KOPT-K1 (cell line): Measurements from ENCODE around the gene TGM2.

Source experiments
- H3K27ac ChIP-seq: fragments of 200-600 bp; sonication (generic); 2 replicates; pipeline ENCODE4 v1.5.1; 2016; ENCODE audit warnings: antibody characterized with exemption, mild to moderate bottlenecking, low read depth, low read length; ENCODE audit not compliant: poor library complexity, severe bottlenecking
- H3K36me3 ChIP-seq: fragments of 200-600 bp; sonication (generic); 2 replicates; pipeline ENCODE4 v1.5.1; 2017; ENCODE audit warnings: antibody characterized with exemption, mild to moderate bottlenecking, low read length, moderate library complexity; ENCODE audit not compliant: insufficient read depth
- H3K9me3 ChIP-seq: fragments of 200-600 bp; sonication (generic); 2 replicates; pipeline ENCODE4 v1.5.1; 2017; ENCODE audit warnings: antibody characterized with exemption, low read length, mild to moderate bottlenecking; ENCODE audit not compliant: insufficient read depth, poor library complexity, severe bottlenecking

Gene TGM2

GRCh38 chr20:38132156-38132909 is 32.7 kb downstream of the TGM2 start:
- Histone ChIP-seq H3K9me3 (no peaks in the 10 kb centered on the region), H3K27ac (no peak overlapping the region), H3K36me3 (no peaks in the 10 kb centered on the region)

GRCh38 chr20:38131588-38132121 is 33.4 kb downstream of the TGM2 start:
- H3K9me3 ChIP-seq, result no peaks in the 10 kb centered on the region
- H3K36me3 ChIP-seq, result no peaks in the 10 kb centered on the region
- no peak overlapping the region for H3K27ac ChIP-seq

DNA sequence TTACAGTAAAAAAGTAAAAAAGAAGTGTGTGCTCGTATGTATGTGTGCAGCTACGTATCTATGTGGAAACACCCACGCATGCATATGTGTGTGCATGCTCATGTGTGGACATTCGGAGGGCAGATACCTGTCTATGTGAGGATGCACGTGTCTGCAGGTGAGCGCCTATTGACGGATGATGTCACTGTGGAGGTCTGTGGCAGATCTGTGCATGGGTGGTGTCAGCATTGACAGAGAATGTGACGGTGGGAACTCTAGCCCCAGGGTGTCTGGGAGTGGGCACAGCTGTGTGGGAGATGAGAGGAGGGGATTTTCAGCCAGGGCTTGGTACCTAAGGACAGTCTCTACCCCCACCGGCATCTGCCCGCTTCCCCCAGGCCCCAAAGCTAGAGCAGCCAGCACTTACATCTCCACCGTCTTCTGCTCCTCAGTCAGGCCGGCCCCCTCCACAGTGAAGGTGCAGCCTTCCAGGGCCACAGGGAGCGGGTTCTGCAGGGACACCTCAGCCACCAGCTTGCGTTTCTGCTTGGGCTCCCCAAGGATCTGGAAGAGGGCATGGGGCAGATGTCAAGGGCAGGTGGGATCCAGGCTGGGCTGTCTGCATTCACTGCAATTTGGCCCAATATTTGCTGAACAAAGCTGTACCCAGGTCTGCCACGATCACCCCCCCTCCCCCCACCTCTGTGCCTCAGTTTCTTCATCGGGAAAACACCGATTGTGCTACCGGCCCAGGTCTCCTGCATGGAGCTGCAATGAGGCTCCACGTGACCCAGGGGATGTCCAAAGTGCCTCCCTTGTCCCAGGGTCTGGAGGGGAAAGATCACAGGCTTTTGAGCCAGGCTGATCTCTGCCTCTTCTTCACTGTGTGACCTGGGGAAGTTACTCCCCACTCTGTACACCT is 34.1 kb downstream of the TGM2 start:
- no peaks in the 10 kb centered on the region for H3K9me3 ChIP-seq
- no peaks in the 10 kb centered on the region for H3K36me3 ChIP-seq
- no peak overlapping the region for H3K27ac ChIP-seq

GRCh38 chr20:38129893-38130609 is 35.0 kb downstream of the TGM2 start:
- H3K27ac ChIP-seq, result no peak overlapping the region
- H3K9me3 ChIP-seq, result no peaks in the 10 kb centered on the region
- H3K36me3 ChIP-seq, result no peaks in the 10 kb centered on the region

DNA sequence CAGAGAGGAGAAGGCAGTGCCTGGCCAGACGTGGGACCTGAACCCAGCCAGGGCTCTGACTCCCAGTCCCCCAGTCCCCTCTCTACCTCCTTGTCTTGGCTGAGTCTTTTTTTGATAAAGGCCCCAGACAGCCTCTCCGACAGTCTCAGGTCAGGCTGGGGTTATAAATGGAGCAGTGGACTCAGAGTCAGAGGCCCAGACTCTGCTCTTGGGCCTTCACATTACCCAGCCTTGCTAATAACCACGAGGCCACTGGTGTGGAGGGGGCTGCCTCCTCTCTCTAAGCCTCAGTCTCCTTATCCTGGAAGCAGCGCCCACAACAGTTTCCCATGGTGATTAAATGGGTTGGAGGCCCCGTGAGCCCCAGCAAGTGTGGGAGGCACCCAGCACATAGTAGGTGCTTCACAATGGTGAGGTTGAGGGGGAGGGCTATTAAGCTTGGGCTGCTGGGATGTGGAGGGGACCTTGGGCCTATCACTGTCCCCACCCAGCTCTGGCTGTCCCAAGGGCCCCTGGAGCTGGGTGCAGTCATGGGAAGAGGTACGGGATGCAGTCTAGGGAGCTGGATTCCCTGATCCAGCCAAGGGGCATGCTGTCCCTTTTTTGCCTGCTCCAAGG is 35.7 kb downstream of the TGM2 start:
- Histone ChIP-seq H3K9me3 (no peaks in the 10 kb centered on the region), H3K36me3 (no peaks in the 10 kb centered on the region), H3K27ac (no peak overlapping the region)

DNA sequence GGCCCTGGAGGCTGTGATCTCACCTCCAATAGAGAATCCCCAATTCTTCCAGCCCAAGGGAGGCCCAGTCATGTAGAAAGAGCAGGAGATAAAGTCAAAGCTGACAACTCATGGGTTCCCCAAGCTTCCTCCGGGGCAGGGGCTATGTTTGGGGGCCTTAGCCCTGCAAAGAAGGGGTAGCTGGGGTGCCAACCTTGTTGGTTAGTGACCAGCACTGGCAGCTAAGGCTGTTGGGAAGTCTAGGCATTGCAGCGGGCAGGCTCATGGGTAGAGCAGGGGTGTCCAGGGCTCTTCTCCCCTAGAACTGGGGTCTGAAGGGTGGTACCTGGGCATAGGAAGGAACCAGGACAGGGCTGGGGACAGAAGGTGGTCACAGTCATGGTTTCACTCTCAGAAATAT is 36.4 kb downstream of the TGM2 start:
- no peaks in the 10 kb centered on the region for H3K36me3 ChIP-seq

DNA sequence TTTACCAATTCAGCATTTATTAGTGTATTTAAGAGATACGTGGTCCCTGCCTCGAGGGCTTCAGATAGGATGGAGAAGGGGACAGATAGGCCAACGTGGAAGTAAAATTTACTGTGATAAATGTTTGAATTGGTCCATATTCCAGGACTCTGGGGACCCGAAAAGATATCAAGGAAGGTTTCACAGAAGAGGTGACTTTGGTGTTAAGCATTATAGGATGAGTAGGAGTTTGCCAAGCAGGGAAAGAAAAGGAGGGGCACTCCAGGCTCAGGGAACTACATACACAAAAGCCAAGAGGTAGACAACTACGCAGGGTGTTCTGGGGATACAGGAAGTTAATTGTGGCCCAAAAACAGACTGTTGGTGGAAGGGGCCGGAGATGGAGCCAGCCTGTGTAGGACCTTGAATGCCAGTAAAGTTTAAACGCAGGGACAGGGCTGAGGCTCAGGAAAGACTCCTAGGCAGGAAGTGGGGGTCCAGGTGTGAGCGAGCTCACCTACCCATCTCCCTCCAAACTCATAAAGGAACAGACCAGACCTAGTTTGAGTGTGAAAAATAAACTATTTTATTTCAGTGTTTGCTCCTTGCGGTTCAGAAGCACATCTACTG is 37.0 kb downstream of the TGM2 start:
- Histone ChIP-seq H3K36me3 (no peaks in the 10 kb centered on the region), H3K9me3 (no peaks in the 10 kb centered on the region), H3K27ac (no peak overlapping the region)

More for the DNA sequence above, 36.4 kb downstream of the TGM2 start:
- Histone ChIP-seq H3K27ac (no peak overlapping the region), H3K9me3 (no peaks in the 10 kb centered on the region)

DNA sequence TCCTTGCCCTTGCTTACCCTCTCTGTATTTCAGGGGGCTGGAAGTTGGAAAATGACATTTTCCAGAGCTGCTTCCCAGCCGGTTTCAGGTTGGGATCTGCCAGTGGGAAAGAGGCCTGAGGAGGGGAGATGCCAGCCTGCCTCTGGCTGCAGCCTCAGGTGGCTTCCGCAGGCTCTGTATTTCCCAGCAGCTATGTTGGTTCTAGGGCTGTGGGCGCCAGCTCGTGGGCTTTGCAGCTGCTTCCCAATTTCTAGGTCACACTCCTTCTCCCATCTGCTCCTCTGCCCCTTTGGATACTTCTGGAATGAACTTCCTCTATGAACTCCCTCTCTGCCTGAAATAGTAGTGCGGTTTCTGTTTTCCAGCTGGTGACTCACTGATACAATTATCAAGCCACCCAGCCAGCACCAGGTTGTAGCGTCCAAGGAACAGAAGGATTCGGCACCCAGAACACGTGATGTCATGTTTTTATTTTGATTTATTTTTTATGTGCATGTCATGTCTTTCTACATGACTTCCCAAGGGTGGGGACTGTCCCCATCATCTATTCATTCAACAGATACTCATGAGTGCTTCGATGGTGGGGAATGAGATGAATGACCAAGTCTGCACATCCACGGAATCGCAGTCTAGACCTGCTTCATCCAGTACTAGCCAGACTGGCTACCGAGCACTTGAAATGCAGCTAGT is 38.0 kb downstream of the TGM2 start:
- no peaks in the 10 kb centered on the region for H3K36me3 ChIP-seq
- H3K9me3 ChIP-seq, result no peaks in the 10 kb centered on the region
- H3K27ac ChIP-seq, result no peak overlapping the region

- Histone ChIP-seq H3K36me3 (no peaks in the 10 kb centered on the region), H3K27ac (no peak overlapping the region), H3K9me3 (no peaks in the 10 kb centered on the region)
Measured at GRCh38 chr20:38126146-38126921, 38.7 kb downstream of the TGM2 start.

DNA sequence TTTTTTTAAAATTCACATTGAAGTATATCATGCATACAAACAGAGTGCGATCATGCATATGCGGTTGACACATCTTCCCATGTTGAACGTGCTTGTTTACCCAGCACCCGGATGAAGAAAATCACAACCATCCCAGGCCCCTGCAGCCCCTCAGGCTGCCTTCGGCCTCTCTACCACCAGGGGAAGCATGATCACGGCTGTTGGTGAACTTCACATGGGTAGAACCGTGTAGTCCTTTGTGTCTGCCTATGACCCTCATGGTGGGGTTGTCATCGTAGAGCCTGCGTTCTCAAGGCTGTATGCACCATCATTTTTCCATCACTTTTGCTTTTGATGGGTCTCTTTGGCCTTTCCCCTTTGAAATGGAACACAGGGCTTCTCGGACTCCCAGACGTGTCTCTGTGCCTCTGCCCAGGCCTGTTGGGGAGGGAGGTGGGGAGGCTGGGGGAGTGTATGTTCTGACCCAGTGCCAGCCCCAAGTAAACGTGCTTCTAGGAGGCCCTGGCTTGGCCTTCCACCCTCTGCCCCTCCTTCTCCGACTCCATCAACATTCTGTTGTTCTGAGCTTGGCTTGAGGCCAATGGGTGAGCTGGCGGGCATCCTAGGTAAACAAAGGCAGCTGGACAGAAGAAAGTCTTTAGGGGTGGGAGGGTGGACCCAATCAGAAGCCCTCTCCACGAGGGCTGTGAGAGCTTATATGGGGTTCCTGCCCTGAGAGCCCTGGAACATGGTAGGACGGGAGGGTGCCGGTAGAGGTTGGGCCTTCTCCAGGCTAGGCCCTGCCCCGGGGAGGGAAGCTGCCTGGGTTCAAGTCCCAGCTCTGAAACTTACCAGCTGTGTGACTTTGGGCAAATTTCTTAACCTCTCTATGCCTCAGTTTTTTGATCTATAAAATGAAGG is 39.7 kb downstream of the TGM2 start:
- Histone ChIP-seq H3K36me3 (no peaks in the 10 kb centered on the region), H3K9me3 (no peaks in the 10 kb centered on the region), H3K27ac (no peak overlapping the region)

- H3K9me3 ChIP-seq, result no peaks in the 10 kb centered on the region
- no peaks in the 10 kb centered on the region for H3K36me3 ChIP-seq
- H3K27ac ChIP-seq, result no peak overlapping the region
Measured at GRCh38 chr20:38123021-38123587, 42.0 kb downstream of the TGM2 start.

DNA sequence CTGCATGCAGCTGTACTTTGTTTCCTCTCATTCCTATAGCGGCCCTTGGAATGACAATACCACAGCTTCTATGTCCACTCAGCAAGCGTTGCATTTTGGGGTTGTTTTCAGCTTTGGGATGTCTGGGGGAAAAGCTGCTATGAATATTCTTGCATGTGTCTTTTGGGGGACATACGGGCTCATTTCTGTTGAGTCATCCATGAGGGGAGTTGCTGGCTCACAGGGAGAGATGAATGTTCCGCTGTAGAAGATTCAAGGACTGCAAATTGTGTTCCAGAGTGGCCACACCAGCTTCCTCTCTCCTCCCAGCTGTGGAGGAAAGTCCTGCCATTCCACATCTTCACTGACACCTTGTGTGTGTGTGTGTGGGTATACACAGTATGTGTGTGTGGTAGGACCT is 43.3 kb downstream of the TGM2 start:
- H3K36me3 ChIP-seq, result no peaks in the 10 kb centered on the region
- no peaks in the 10 kb centered on the region for H3K9me3 ChIP-seq
- no peak overlapping the region for H3K27ac ChIP-seq
